Astrocyte (in vitro differentiated cells and primary cell): ENCODE data around the gene CD247.

Experiments
- EZH2 ChIP-seq: IDR thresholded peaks from 2 replicates; pipeline ENCODE4 v1.6.1; 2012; ENCODE audit warnings: mild to moderate bottlenecking, low read length, inconsistent platforms; ENCODE audit not compliant: insufficient read depth
- TF ChIP-seq, protein P1 (sequence below): IDR thresholded peaks from 2 replicates; pipeline ENCODE4 v1.5.1; 2011; ENCODE audit warnings: low read depth, mild to moderate bottlenecking, inconsistent platforms, low read length, moderate library complexity; ENCODE audit not compliant: insufficient read depth

DNA sequence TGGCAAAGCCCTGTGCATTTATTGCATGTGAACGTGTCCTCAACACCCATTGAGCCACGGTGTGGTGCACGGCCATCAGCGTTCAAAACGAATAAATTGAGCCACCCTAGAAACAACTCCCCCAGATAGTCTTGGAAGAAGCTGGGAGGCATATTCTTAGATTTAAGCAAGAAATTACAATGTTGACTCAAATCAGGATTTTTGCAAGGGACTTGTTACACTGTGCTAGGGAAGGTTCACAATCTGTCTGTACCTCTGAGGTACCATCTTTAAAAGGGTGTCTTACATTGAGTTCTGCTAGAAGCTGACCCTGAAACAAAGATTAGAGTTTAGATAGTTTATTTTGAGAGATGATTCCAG lies 16.2 kb downstream of the CD247 start:
- TF ChIP-seq, protein P1, sequence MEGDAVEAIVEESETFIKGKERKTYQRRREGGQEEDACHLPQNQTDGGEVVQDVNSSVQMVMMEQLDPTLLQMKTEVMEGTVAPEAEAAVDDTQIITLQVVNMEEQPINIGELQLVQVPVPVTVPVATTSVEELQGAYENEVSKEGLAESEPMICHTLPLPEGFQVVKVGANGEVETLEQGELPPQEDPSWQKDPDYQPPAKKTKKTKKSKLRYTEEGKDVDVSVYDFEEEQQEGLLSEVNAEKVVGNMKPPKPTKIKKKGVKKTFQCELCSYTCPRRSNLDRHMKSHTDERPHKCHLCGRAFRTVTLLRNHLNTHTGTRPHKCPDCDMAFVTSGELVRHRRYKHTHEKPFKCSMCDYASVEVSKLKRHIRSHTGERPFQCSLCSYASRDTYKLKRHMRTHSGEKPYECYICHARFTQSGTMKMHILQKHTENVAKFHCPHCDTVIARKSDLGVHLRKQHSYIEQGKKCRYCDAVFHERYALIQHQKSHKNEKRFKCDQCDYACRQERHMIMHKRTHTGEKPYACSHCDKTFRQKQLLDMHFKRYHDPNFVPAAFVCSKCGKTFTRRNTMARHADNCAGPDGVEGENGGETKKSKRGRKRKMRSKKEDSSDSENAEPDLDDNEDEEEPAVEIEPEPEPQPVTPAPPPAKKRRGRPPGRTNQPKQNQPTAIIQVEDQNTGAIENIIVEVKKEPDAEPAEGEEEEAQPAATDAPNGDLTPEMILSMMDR: no peak
- TF ChIP-seq EZH2: no peak
